DOHH2 (cell line): ENCODE measurements around the gene ATP2A3.

ENCODE experiments used
- EZH2phosphoT487 ChIP-seq: fragments of 200-600 bp; sonication (generic); IDR thresholded peaks from 2 replicates; pipeline ENCODE4 v1.6.1; 2017; ENCODE audit warnings: borderline replicate concordance, mild to moderate bottlenecking, antibody characterized with exemption, low read length, moderate library complexity, mixed read lengths
- TF ChIP-seq, protein P1 (sequence below): fragments of 200-600 bp; sonication (generic); IDR thresholded peaks from one replicate; pipeline ENCODE4 v1.5.1; 2014; ENCODE audit warnings: antibody characterized with exemption, mild to moderate bottlenecking, low read depth, low read length; ENCODE audit not compliant: poor library complexity, severe bottlenecking

GRCh38 chr17:3880983-3881382, 83.3 kb downstream of the ATP2A3 start:
- TF ChIP-seq, protein P1, sequence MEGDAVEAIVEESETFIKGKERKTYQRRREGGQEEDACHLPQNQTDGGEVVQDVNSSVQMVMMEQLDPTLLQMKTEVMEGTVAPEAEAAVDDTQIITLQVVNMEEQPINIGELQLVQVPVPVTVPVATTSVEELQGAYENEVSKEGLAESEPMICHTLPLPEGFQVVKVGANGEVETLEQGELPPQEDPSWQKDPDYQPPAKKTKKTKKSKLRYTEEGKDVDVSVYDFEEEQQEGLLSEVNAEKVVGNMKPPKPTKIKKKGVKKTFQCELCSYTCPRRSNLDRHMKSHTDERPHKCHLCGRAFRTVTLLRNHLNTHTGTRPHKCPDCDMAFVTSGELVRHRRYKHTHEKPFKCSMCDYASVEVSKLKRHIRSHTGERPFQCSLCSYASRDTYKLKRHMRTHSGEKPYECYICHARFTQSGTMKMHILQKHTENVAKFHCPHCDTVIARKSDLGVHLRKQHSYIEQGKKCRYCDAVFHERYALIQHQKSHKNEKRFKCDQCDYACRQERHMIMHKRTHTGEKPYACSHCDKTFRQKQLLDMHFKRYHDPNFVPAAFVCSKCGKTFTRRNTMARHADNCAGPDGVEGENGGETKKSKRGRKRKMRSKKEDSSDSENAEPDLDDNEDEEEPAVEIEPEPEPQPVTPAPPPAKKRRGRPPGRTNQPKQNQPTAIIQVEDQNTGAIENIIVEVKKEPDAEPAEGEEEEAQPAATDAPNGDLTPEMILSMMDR, result no peak
- no peak for TF ChIP-seq EZH2phosphoT487
